Pulmonary artery endothelial cell (primary cell): ENCODE results near the gene EMC9. TPM values are rescaled to one million over a fixed set of nuclear protein-coding genes. Genes with fewer than 3 reads are reported as not detected.
"Not testable (repeated sequence)": the region's sequence is repeated elsewhere in the genome, so short reads cannot be mapped to it uniquely, and the experiment has no call there.

ENCODE experiments used
- DNase-seq: peaks from one replicate; pipeline ENCODE4 v3.0.0-alpha.2; 2011; ENCODE audit warnings: low read depth, low spot score
- total RNA-seq: library from RNA; depleted of rRNA; stranded (reverse); fragments of >200 nt; gene quantifications from 2 replicates; pipeline ENCODE4 v1.2.3, GENCODE V29; 2014

Gene EMC9
- total RNA-seq, 1 donor from 2014 or later = 27.6 TPM

DNA sequence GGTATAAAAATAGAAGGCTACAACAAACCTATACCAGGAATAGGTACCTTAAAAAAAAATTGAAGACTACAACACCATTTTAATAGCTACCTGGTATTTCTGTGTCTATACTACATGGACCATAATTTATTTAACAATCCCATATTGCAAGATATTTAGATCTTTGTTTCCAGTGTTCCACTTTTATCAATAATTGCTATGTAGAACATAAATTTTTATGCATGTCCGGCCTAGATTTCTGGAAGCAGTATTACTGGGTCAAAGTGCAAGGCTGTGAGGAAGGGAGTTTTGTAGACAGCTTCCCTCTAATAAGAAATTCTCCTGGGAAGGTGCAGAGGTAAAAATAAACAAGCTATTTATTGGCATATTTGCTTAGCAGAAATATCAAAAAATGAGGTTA, 30.9 kb downstream of the EMC9 start:
- no peak for DNase-seq

DNA sequence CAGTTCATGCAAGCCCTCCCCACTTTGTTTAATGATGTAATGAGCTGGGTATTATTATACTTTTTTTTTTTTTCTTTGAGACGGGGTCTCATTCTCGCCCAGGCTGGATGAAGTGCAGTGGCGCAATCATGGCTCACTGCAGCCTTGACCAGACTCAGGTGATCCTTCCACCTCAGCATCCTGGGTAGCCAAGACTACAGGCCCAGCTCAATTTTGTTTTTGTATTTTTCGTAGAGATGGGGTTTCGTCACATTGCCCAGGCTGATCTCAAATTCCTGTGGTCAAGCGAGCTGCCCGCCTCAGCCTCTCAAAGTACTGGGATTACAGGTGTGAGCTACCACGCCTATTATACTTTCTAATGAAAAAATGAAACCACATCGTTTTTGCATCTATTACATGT, 31.3 kb downstream of the EMC9 start:
- DNase-seq = no peak

DNA sequence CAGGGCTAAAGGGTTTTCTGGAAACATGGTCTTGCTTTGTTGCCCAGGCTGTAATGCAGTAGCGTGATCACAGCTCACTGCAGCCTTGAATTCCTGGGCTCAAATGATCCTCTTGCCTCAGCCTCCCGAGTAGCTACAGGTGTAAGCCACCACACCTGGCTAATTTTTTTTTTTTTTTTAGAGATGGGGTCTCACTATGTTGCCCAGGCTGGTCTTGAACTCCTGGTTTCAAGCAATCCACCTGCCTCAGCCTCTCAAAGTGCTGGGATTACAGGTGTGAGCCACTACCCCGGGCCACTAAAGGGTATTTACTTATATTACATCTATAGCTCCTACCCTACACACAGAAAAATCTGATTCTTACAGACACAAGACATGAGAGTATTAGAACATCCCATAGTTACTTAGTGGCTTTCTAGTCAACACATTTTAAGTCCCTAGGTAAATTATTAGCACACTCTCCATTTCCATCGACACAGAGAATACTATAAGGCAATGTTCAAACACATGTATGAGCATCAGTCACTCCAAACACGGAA, 33.0 kb downstream of the EMC9 start:
- DNase-seq = no peak

DNA sequence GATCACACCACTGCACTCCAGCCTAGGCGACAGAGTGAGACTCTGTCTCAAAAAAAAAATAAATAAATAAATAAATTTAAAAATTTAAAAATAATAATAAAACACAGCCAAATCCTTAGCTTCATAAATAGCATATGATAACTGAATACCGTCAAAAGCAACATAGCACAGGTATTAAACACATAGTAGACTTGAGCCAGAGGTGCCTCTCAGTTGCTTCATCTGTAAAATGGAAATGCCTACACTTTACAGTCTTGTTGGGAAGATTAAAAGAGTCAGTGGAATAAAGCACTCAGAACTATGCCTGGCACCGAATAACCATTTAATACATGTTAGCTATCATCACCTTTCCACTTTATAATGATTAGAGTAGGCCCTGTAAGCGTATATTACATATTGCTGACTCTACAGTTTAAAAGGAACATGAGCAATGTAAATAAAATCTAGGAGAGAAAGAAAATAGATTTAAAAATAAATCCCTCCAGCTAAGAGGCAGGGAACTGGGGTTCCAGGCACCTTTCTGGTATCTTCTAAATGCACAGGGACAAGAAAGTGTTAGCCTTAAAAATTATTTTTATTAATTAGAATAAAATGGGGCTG, 34.6 kb downstream of the EMC9 start:
- DNase-seq = no peak

DNA sequence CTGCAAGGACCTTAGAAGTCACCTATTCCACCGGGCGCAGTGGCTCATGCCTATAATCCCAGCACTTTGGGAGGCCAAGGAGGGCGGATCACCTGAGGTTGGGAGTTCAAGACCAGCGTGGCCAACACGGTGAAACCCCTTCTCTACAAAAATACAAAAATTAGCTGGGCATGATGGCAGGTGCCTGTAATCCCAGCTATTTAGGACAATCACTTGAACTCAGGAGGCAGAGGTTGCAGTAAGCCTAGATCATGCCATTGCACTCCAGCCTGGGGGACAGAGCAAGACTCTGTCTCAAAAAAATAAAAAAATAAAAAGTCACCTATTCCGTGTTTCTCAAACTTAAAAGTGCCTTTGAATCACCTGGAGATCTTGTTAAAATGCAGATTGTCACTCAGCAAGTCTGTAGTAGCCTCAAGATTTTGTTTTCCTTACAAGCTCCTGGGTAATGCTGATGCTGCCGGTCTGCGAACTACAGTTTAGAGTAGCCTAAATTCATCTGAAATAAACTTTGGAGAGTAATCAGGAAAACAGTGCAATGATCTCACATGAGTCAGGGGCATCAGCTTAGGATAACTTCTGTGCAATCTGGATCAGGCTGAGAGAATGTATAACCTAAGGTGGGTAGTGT, 35.7 kb downstream of the EMC9 start:
- DNase-seq = not testable (repeated sequence)

DNA sequence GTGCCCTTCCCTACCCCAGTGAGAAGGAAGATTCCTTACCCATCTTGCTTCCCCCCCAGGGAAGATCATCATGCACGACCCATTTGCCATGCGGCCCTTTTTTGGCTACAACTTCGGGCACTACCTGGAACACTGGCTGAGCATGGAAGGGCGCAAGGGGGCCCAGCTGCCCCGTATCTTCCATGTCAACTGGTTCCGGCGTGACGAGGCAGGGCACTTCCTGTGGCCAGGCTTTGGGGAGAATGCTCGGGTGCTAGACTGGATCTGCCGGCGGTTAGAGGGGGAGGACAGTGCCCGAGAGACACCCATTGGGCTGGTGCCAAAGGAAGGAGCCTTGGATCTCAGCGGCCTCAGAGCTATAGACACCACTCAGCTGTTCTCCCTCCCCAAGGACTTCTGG, 37.9 kb downstream of the EMC9 start:
- DNase-seq = no peak

DNA sequence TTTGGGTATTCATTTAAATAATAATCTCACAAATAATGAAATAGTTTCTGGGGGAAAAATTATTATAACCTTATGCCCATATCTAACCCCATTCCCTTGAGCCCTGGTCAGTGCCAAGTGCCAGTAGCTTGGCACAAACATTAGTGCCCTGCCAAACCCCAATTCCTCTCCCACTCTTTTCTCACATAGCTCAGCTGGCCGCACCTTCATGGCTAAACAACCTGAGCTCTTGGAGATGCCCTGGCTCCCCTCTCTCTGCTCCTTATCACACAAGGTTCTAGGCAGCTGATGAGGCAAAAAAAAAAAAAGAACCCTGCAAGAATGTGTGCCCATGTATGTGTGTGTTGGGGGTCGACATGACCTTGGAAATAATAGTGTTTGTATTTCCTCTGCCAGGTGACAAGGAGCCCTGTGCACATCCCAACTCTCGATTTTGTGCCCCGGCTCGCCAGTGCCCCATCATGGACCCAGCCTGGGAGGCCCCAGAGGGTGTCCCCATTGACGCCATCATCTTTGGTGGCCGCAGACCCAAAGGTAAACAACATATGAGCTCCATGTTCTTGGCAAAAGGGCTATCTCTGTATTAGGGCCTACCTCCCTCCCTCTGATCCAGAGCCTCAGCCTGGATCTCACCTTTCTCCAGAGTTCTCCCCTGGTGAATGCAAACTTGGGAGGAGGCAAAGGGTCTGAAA, 38.9 kb downstream of the EMC9 start:
- no peak for DNase-seq

DNA sequence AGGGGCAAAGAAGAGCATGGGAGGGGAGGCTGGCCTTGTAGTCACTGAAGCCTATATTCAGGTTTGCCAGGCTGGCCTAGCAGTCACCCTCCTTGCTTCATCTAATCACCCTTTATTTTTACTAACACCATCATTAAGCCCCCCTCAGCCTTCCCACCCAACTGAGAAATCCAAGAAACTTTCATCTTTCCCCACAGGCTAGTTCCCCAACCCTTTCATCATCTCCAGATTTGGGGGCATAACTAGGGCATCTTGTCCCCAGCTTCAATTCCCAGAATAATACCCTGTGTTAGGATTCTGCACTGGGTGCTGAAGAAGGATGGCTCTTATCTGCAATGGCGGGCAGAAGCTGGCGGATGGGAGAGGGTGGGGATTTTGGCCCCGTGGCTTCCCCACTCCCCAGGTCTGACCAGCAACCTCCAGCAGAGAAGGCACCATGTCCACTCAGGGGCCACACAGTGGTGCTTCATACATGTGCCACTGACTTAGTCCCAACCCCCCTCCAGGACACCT, 40.4 kb downstream of the EMC9 start:
- no peak for DNase-seq

DNA sequence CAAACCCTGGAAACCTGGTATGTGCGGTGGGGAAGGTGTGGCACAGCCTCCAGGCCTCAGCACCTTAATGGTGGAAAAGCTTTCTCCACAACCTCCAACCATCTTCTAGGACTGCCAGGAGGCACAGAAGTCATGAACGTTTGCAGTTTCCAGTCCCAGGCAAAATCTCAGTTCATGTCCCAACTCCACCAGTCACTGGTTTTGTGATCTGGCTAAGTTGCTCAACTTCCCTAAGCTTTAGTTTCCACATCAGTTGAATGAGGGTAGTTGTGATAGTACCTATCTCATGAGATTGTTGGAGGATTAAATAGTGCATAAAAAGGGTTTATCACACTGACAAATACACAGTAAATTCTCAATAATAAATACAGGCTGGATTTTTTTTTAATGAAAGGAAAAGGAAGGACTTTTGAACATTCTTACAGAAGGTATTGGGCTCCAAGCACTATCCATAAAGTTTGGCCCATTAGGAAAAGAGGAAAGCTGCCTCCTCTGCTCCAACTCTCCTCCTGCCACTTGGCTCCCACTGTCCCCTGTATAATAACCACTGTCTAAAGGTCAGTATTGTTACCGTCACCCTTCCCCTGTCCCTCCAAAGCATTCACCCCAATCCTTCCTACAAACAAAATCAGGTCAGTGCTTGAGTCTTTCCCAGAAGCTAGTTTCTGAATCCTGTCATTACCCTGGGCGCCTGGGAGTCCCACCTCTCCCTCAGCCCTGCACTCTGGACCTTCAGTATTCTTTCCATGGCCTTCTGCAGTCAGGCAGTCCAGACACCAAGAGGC, 41.0 kb downstream of the EMC9 start:
- no peak for DNase-seq

DNA sequence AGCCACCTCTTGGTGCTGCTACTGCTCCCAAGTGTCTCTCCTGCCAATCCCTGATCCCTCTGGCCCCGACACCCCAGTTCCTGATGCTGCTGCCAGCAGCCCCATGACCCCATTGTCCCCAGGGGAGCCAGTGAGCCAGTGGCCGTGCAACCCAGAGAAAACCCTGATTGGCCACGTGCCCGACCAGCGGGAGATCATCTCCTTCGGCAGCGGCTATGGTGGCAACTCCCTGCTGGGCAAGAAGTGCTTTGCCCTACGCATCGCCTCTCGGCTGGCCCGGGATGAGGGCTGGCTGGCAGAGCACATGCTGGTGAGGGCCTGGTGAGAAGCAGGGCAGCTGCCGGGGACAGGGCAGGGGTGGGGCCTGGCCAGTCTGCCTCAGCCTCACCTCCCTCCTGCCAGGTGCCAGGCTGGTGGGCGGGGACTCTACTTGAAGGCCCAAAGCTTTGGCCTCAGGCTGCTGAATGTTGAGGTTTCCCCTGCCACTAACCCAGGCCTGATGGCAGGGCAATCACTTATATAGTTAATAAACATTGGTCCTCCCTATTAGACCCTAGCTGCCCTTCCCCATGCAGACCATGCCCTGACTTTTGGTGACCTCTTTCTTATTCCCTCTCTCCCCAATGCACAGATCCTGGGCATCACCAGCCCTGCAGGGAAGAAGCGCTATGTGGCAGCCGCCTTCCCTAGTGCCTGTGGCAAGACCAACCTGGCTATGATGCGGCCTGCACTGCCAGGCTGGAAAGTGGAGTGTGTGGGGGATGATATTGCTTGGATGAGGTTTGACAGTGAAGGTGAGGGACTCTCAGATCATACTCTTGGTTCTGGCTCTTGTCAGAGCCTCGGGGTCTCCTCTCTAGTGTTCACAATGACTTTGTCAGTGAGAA, 42.2 kb downstream of the EMC9 start:
- no peak for DNase-seq

DNA sequence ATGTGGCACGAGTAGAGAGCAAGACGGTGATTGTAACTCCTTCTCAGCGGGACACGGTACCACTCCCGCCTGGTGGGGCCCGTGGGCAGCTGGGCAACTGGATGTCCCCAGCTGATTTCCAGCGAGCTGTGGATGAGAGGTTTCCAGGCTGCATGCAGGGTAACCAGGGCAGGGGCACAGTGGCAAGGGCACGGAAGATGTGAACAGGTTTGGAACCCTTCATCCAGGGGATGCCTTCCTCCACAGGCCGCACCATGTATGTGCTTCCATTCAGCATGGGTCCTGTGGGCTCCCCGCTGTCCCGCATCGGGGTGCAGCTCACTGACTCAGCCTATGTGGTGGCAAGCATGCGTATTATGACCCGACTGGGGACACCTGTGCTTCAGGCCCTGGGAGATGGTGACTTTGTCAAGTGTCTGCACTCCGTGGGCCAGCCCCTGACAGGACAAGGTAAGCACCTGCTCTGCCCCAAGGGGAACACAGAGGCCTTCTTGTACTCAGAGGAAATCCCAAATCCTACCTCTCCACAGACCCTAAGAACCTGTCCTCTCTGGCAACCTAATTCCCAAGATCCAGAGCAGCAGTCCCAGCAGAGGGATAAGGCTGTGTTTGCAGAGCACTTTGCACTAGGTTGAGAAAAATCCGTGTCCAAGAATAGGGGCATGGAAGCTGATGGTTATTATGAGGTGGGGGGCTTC, 43.0 kb downstream of the EMC9 start:
- no peak for DNase-seq

DNA sequence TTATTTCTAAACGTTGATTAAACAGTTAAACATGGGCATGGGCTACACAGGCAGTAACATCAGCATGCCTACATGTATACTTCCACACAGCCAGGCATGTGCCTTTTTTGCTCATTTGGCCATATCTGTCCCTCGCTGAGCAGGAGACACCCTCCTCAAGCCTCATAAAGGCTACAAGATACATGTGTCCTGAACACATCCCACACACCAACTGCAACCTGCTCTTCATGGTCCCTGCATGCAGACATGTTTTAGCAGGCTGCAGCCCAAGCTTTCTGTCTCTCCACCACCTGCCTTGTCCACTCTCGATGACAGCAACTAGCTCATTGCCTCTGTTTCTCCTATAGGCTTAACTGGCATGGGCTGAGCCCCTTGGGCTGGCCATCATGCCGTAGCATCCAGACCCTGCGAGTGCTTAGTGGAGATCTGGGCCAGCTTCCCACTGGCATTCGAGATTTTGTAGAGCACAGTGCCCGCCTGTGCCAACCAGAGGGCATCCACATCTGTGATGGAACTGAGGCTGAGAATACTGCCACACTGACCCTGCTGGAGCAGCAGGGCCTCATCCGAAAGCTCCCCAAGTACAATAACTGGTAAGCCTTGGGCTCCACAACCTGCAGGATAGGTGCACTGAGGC, 44.7 kb downstream of the EMC9 start:
- DNase-seq = no peak

DNA sequence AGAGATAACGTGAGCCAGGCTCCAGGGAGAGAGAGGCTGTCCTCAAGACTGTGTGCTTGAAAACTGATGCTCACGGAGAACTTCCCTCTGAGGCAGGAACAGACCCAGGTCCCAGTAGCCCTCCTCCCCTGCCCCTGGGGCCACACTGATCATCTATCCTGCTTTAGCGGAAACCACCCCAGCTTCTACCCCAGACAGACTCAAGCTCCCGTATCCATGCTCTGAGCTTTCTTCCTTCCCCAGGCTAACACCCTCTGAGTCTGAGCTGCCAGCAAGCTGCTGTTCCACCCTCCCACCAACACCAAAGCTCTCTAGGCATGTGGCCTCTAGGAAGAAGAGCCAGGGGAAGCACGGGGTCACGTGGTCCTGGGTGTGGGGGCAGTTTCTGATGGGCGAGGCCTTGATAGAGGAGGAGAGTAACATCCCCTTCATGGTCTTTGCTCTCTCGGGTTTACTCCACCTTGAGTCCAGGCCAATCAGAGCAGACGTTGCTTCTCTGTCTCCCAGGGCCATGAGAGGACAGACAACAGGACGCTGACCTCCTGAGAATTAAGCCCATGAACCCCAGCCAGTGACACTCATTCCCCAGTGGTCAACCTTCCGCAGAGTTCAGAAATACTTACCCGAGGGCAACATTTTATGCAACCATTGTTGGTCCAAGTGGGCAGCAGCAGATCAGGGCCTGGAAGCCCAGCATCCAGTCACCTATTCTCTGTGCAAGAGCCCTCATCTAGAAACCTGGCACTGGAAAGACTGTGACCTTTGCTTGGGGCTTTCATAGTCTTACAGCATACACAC, 45.9 kb downstream of the EMC9 start:
- DNase-seq = no peak

DNA sequence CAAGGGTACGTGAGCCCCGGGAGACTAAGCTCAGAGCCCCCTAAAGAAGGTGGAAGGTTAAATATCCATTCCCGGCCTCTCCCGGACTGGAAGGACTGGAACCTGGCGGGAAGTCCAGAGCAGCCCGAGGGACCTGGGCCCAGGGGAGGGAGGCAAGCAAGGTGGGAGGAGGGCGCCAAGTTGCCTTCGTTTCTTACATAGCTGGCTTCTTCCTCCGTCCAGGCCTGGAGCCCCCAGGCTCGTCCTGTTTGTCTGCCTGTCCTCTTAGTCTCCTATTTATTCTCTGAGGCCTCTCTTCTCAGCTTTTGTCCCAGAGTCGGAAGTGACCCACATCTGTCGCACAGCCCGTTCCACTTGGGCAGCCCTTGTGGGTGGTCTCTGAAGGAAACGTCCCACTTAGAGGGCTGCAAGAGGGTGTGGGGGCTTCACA, 46.5 kb downstream of the EMC9 start:
- no peak for DNase-seq

DNA sequence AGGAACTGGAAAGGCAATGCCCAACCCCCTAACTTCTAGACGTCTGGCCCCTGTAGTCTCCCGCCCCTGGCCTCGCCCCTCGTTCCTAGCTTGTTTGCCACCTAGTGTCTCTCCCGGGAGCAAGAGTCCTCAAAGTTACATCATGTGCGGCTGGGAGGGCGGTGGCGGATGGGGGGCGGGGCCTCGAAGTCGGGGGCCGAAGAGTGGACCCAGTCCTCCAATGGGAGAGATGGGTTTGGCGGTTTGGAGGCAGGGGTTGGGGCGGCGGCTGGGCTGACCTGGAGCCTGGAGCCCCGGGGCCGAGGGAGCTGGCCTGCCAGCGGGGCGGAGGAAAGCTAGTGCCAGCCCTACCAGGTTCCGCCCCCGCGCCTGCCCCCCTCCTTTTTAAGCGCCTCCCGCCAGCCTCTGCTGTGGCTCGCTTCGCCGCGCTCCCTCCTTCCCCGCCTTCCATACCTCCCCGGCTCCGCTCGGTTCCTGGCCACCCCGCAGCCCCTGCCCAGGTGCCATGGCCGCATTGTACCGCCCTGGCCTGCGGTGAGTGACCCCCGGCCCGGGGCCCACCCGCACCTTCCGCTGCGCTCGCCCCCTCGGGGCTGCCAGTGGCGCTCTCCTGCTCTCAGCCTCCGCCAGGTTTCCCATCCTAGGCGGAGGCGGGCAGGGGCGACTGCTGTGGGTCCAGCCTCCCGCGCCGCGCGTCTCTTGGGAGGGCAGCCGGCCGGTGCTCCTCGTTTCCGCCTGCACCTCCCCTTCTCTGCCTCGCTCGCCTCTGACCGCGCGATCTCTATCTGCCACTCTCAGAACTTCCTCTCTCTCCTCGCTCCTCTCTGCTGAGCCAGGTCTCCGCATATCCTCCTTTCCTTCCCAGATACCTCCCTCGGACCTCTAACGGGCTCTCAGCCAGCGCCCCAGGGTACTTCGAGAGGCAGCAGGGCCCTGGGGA, 47.2 kb downstream of the EMC9 start, which contains the start of gene PCK2:
Gene PCK2, plus strand, starts transcription at position 411 of the 940 bp plus-strand sequence. Its CDS starts 95 bp downstream, at position 506.
- DNase-seq = peak; percentile 32

DNA sequence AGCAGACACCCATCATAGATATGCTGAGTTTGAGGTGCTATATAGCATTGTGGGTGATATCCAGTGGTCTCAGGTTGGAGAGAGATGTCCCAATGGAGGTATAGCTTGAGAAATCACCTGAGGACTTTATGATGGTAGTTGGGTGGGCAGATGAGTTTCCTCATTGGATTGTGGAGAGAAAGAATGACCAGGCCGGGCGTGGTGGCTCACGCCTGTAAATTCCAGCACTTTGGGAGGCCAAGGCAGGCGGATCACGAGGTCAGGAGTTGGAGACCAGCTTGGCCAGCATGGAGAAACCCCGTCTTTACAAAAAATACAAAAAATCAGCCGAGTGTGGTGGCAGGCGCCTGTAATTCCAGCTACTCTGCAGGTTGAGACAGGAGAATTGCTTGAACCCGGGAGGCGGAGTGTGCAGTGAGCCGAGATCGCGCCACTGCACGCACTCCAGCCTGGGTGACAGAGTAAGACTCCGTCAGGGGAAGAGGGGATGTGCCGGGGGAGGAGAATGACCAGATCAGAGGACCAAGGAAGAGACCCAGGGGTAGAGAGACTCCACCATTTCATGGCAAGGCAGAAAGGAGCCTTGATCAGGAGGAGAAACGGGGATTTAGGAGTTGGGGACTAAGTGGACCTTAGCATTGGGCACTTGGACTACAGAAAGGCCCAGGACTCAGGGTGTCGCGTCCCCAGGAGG, 48.0 kb downstream of the EMC9 start:
- no peak for DNase-seq
